IMR-90 (cell line): ENCODE results near the gene HAVCR2. TPM values are rescaled to one million over a fixed set of nuclear protein-coding genes. Genes with fewer than 3 reads are reported as not detected.

Experiments
- ATAC-seq: fragments of 200-7000 bp; cut with Tn5 transposase; 2 replicates; pipeline ENCODE4 v1.9.1; 2020; ENCODE audit warnings: low read depth, mild to moderate bottlenecking, moderate library complexity
- BruUV-seq: library from RNA; stranded (reverse); fragments of 400-500 nt; replicated peaks from 2 replicates; lab custom pipeline; 2021; lab: Mats Ljungman, UMichigan
- CTCF ChIA-PET: fragments of 300-600 bp; formaldehyde crosslinking; extraction: SDS; loops from one replicate; lab custom pipeline; 2021; ENCODE audit warnings: antibody characterized with exemption; lab: Yijun Ruan, JAX
- POLR2A ChIA-PET: fragments of 300-600 bp; sonication (Branson Sonifier 250); formaldehyde crosslinking; loops from one replicate; lab custom pipeline; 2022; ENCODE audit warnings: antibody characterized with exemption; ENCODE audit not compliant: unreplicated experiment; lab: Charles Lee
- DNase-seq: peaks from one replicate; pipeline ENCODE4 v3.0.0; 2013
- H2AFZ ChIP-seq: replicated peaks from 2 replicates; pipeline ENCODE3; 2013; ENCODE audit warnings: low read length, mild to moderate bottlenecking; ENCODE audit not compliant: poor library complexity
- H2AK5ac ChIP-seq: 2 replicates; pipeline ENCODE4 v1.6.1; 2013; ENCODE audit warnings: low read depth, low read length, inconsistent platforms
- H2AK9ac ChIP-seq: replicated peaks from 2 replicates; pipeline ENCODE3; 2013; ENCODE audit warnings: mild to moderate bottlenecking, low read depth, low read length, moderate library complexity; ENCODE audit not compliant: poor library complexity
- H2BK120ac ChIP-seq: 2 replicates; pipeline ENCODE4 v1.6.1; 2013; ENCODE audit warnings: low read depth, low read length, inconsistent platforms
- H2BK15ac ChIP-seq: 3 replicates; pipeline ENCODE4 v1.6.1; 2013; ENCODE audit warnings: low read depth, low read length, inconsistent platforms
- H2BK20ac ChIP-seq: 2 replicates; pipeline ENCODE4 v1.6.1; 2013; ENCODE audit warnings: low read depth, mild to moderate bottlenecking, inconsistent platforms, low read length, moderate library complexity
- H2BK5ac ChIP-seq: 2 replicates; pipeline ENCODE4 v1.6.1; 2013; ENCODE audit warnings: mild to moderate bottlenecking, low read depth, low read length, inconsistent platforms; ENCODE audit not compliant: poor library complexity, severe bottlenecking
- H3K14ac ChIP-seq: replicated peaks from 2 replicates; pipeline ENCODE4 v1.6.1; 2013; ENCODE audit warnings: low read depth, low read length, inconsistent platforms
- H3K18ac ChIP-seq: 2 replicates; pipeline ENCODE4 v1.6.1; 2013; ENCODE audit warnings: low read depth, low read length, control low read depth
- H3K23ac ChIP-seq: 2 replicates; pipeline ENCODE4 v1.6.1; 2013; ENCODE audit warnings: low read depth, low read length, inconsistent platforms
- H3K27ac ChIP-seq: 2 replicates; pipeline ENCODE4 v1.5.1; 2013; ENCODE audit warnings: mild to moderate bottlenecking, control low read depth, low read length; ENCODE audit not compliant: insufficient read depth
- H3K27me3 ChIP-seq: 2 replicates; pipeline ENCODE4 v1.6.1; 2013; ENCODE audit warnings: low read length; ENCODE audit not compliant: control insufficient read depth, insufficient read depth
- H3K36me3 ChIP-seq: 2 replicates; pipeline ENCODE4 v1.6.1; 2013; ENCODE audit warnings: low read length, mixed read lengths; ENCODE audit not compliant: control insufficient read depth, insufficient read depth
- H3K4ac ChIP-seq: 2 replicates; pipeline ENCODE4 v1.6.1; 2013; ENCODE audit warnings: low read depth, low read length, inconsistent platforms
- H3K4me1 ChIP-seq: 2 replicates; pipeline ENCODE4 v1.6.1; 2013; ENCODE audit warnings: low read length, mixed read lengths; ENCODE audit not compliant: control insufficient read depth, insufficient read depth
- H3K4me2 ChIP-seq: 2 replicates; pipeline ENCODE4 v1.6.1; 2013; ENCODE audit warnings: low read depth, mild to moderate bottlenecking, control low read depth, low read length, moderate library complexity
- H3K4me3 ChIP-seq: 2 replicates; pipeline ENCODE4 v1.5.1; 2013; ENCODE audit warnings: low read depth, mild to moderate bottlenecking, control low read depth, low read length, moderate library complexity; ENCODE audit not compliant: insufficient read depth
- H3K56ac ChIP-seq: 2 replicates; pipeline ENCODE4 v1.6.1; 2013; ENCODE audit warnings: low read length, inconsistent platforms; ENCODE audit not compliant: insufficient read depth; ENCODE audit errors: extremely low read depth
- H3K79me1 ChIP-seq, 2 experiments: 2 replicates each; pipeline ENCODE4 v1.6.1; 2013; ENCODE audit warnings: low read length in 2 of 2, inconsistent platforms in 1 of 2, low read depth in 1 of 2
- H3K9ac ChIP-seq: 2 replicates; pipeline ENCODE4 v1.6.1; 2013; ENCODE audit warnings: low read depth, low read length, control low read depth
- H3K9me1 ChIP-seq: 2 replicates; pipeline ENCODE4 v1.6.1; 2013; ENCODE audit warnings: low read length, inconsistent platforms; ENCODE audit not compliant: insufficient read depth
- H3K9me3 ChIP-seq: 2 replicates; pipeline ENCODE4 v1.6.1; 2013; ENCODE audit warnings: low read length; ENCODE audit not compliant: control insufficient read depth, insufficient read depth
- H4K20me1 ChIP-seq: 2 replicates; pipeline ENCODE4 v1.6.1; 2013; ENCODE audit warnings: low read length, inconsistent platforms; ENCODE audit not compliant: insufficient read depth
- H4K5ac ChIP-seq: 2 replicates; pipeline ENCODE4 v1.6.1; 2013; ENCODE audit warnings: mild to moderate bottlenecking, low read depth, low read length, control low read depth
- H4K8ac ChIP-seq, 2 experiments: 2 replicates each; pipeline ENCODE4 v1.6.1; 2013; ENCODE audit warnings: low read depth in 2 of 2, low read length in 2 of 2, control low read depth in 1 of 2, inconsistent platforms in 1 of 2
- H4K91ac ChIP-seq: 2 replicates; pipeline ENCODE4 v1.6.1; 2013; ENCODE audit warnings: low read depth, low read length, inconsistent platforms; ENCODE audit not compliant: insufficient read depth
- POLR2A ChIP-seq: IDR thresholded peaks from 2 replicates; pipeline ENCODE4 v1.6.1; 2012; ENCODE audit warnings: mild to moderate bottlenecking, low read depth, low read length
- WGBS, 2 experiments: methylation state at CpG; one replicate each; pipeline versions ENCODE4 v1.1.5 to v1.1.7; 2013; ENCODE audit warnings: missing lambda C conversion rate in 2 of 2; ENCODE audit not compliant: insufficient read length in 1 of 2; ENCODE audit errors: extremely low coverage in 2 of 2; 5-methylcytosine and 5-hydroxymethylcytosine counted together
- dilution Hi-C: fragments of 300-500 bp; cut with HindIII; formaldehyde crosslinking; loops from one replicate; pipeline ENCODE4 v1.14.3; 2018; ENCODE audit warnings: low sequenced_read_pairs; ENCODE audit not compliant: unreplicated experiment
- in situ Hi-C: fragments of 300-500 bp; cut with MboI; formaldehyde crosslinking; loops from 3 replicates; pipeline ENCODE4 v1.14.3; 2019; ENCODE audit warnings: low sequenced_read_pairs, inconsistent platforms, mixed read lengths
- intact Hi-C: fragments of 100-400 bp; cut with micrococcal nuclease; formaldehyde crosslinking; loops from 2 replicates; pipeline ENCODE4 v1.10.0; 2022
- polyA plus RNA-seq, 3 experiments: library from polyadenylated mRNA; depleted of rRNA; stranded (reverse); fragments of >200 nt; gene quantifications; 2 replicates each; pipeline ENCODE4 v1.2.3, GENCODE V29; 2012; ENCODE audit warnings: low replicate concordance in 1 of 3
- total RNA-seq: library from RNA; depleted of rRNA; stranded (reverse); fragments of >200 nt; gene quantifications from 2 replicates; pipeline ENCODE4 v1.2.3, GENCODE V29; 2012

Gene HAVCR2
- total and polyA plus RNA-seq, 2 of the 4 experiments (the other 2 are of a cell fraction), result under 0.01 to 0.07 TPM

GRCh38 chr5:157085930-157086329, 22.9 kb downstream of the HAVCR2 start:
- H2BK120ac ChIP-seq, result no peak overlapping the region
- no peak overlapping the region for H3K4ac ChIP-seq
- no peaks in the 10 kb centered on the region for H3K27me3 ChIP-seq
- no peak for TF ChIP-seq POLR2A
- no peaks in the 10 kb centered on the region for H3K4me1 ChIP-seq
- no peaks in the 10 kb centered on the region for H4K20me1 ChIP-seq
- H3K27ac ChIP-seq, result no peak overlapping the region
- CTCF ChIA-PET, result no interaction called here
- H2BK15ac ChIP-seq, result no peak overlapping the region
- DNase-seq (no peak), ATAC-seq (no peak)
- H2AK9ac ChIP-seq, result no peak overlapping the region
- no TSS peak for BruUV-seq
- intact Hi-C loops, result no loop called here
- no peak overlapping the region for H2AK5ac ChIP-seq
- POLR2A ChIA-PET, result no interaction called here
- no peak overlapping the region for H3K14ac ChIP-seq
- no peak overlapping the region for H3K9ac ChIP-seq
- no peak overlapping the region for H3K18ac ChIP-seq
- H4K91ac ChIP-seq, result no peak overlapping the region
- H4K5ac ChIP-seq, result no peak overlapping the region
- dilution Hi-C loops, result no loop called here
- H3K79me1 ChIP-seq, result no peaks in the 10 kb centered on the region
- H4K8ac ChIP-seq, result no peak overlapping the region
- H3K23ac ChIP-seq, result no peak overlapping the region
- H3K56ac ChIP-seq, result no peak overlapping the region
- H2BK5ac ChIP-seq, result no peak overlapping the region
- in situ Hi-C loops, result no loop called here
- no peaks in the 10 kb centered on the region for H3K9me3 ChIP-seq
- 80% methylated on average over 1 of the region's 4 CpGs; no CpG with 5 or more reads in 1 of the 2 experiments for WGBS, 2 experiments
- no peaks in the 10 kb centered on the region for H3K36me3 ChIP-seq
- no peaks in the 10 kb centered on the region for H3K9me1 ChIP-seq
- H3K4me3 ChIP-seq, result no peak overlapping the region
- H2AFZ ChIP-seq, result no peak overlapping the region
- H2BK20ac ChIP-seq, result no peak overlapping the region
- H3K4me2 ChIP-seq, result no peak overlapping the region
